Measurements from ENCODE around the gene PTGFR. TPM values are rescaled to one million over a fixed set of nuclear protein-coding genes. Genes with fewer than 3 reads are reported as not detected.

Gene PTGFR
- total RNA-seq, result 68.3 and 86.8 TPM in 2 replicates

GRCh38 chr1:78490861-78491450, at the start of gene PTGFR:
TSS of gene PTGFR (plus strand) at chr1:78490974. CDS start at chr1:78492744, 1,770 bp downstream.

Other genes starting within 250 kb of the PTGFR start
- 7.6 and 9.0 TPM in 2 replicates for gene IFI44L, start 129.5 kb downstream of the PTGFR start, total RNA-seq
- 22.3 and 31.1 TPM in 2 replicates for gene IFI44, start 158.9 kb downstream of the PTGFR start, total RNA-seq

Data from smooth muscle cell of trachea (primary cell).